IMR-90 (cell line): ENCODE results near the gene PSG5. TPM values are rescaled to one million over a fixed set of nuclear protein-coding genes. Genes with fewer than 3 reads are reported as not detected.

Source experiments
- ATAC-seq: fragments of 200-7000 bp; cut with Tn5 transposase; 2 replicates; pipeline ENCODE4 v1.9.1; 2020; ENCODE audit warnings: low read depth, mild to moderate bottlenecking, moderate library complexity
- BruUV-seq: library from RNA; stranded (reverse); fragments of 400-500 nt; replicated peaks from 2 replicates; lab custom pipeline; 2021; lab: Mats Ljungman, UMichigan
- CTCF ChIA-PET: fragments of 300-600 bp; formaldehyde crosslinking; extraction: SDS; loops from one replicate; lab custom pipeline; 2021; ENCODE audit warnings: antibody characterized with exemption; lab: Yijun Ruan, JAX
- POLR2A ChIA-PET: fragments of 300-600 bp; sonication (Branson Sonifier 250); formaldehyde crosslinking; loops from one replicate; lab custom pipeline; 2022; ENCODE audit warnings: antibody characterized with exemption; ENCODE audit not compliant: unreplicated experiment; lab: Charles Lee
- DNase-seq: peaks from one replicate; pipeline ENCODE4 v3.0.0; 2013
- H2AFZ ChIP-seq: replicated peaks from 2 replicates; pipeline ENCODE3; 2013; ENCODE audit warnings: low read length, mild to moderate bottlenecking; ENCODE audit not compliant: poor library complexity
- H2AK5ac ChIP-seq: 2 replicates; pipeline ENCODE4 v1.6.1; 2013; ENCODE audit warnings: low read depth, low read length, inconsistent platforms
- H2AK9ac ChIP-seq: replicated peaks from 2 replicates; pipeline ENCODE3; 2013; ENCODE audit warnings: mild to moderate bottlenecking, low read depth, low read length, moderate library complexity; ENCODE audit not compliant: poor library complexity
- H2BK120ac ChIP-seq: 2 replicates; pipeline ENCODE4 v1.6.1; 2013; ENCODE audit warnings: low read depth, low read length, inconsistent platforms
- H2BK15ac ChIP-seq: 3 replicates; pipeline ENCODE4 v1.6.1; 2013; ENCODE audit warnings: low read depth, low read length, inconsistent platforms
- H2BK20ac ChIP-seq: 2 replicates; pipeline ENCODE4 v1.6.1; 2013; ENCODE audit warnings: low read depth, mild to moderate bottlenecking, inconsistent platforms, low read length, moderate library complexity
- H2BK5ac ChIP-seq: 2 replicates; pipeline ENCODE4 v1.6.1; 2013; ENCODE audit warnings: mild to moderate bottlenecking, low read depth, low read length, inconsistent platforms; ENCODE audit not compliant: poor library complexity, severe bottlenecking
- H3K14ac ChIP-seq: replicated peaks from 2 replicates; pipeline ENCODE4 v1.6.1; 2013; ENCODE audit warnings: low read depth, low read length, inconsistent platforms
- H3K18ac ChIP-seq: 2 replicates; pipeline ENCODE4 v1.6.1; 2013; ENCODE audit warnings: low read depth, low read length, control low read depth
- H3K23ac ChIP-seq: 2 replicates; pipeline ENCODE4 v1.6.1; 2013; ENCODE audit warnings: low read depth, low read length, inconsistent platforms
- H3K27ac ChIP-seq: 2 replicates; pipeline ENCODE4 v1.5.1; 2013; ENCODE audit warnings: mild to moderate bottlenecking, control low read depth, low read length; ENCODE audit not compliant: insufficient read depth
- H3K27me3 ChIP-seq: 2 replicates; pipeline ENCODE4 v1.6.1; 2013; ENCODE audit warnings: low read length; ENCODE audit not compliant: control insufficient read depth, insufficient read depth
- H3K36me3 ChIP-seq: 2 replicates; pipeline ENCODE4 v1.6.1; 2013; ENCODE audit warnings: low read length, mixed read lengths; ENCODE audit not compliant: control insufficient read depth, insufficient read depth
- H3K4ac ChIP-seq: 2 replicates; pipeline ENCODE4 v1.6.1; 2013; ENCODE audit warnings: low read depth, low read length, inconsistent platforms
- H3K4me1 ChIP-seq: 2 replicates; pipeline ENCODE4 v1.6.1; 2013; ENCODE audit warnings: low read length, mixed read lengths; ENCODE audit not compliant: control insufficient read depth, insufficient read depth
- H3K4me2 ChIP-seq: 2 replicates; pipeline ENCODE4 v1.6.1; 2013; ENCODE audit warnings: low read depth, mild to moderate bottlenecking, control low read depth, low read length, moderate library complexity
- H3K4me3 ChIP-seq: 2 replicates; pipeline ENCODE4 v1.5.1; 2013; ENCODE audit warnings: low read depth, mild to moderate bottlenecking, control low read depth, low read length, moderate library complexity; ENCODE audit not compliant: insufficient read depth
- H3K56ac ChIP-seq: 2 replicates; pipeline ENCODE4 v1.6.1; 2013; ENCODE audit warnings: low read length, inconsistent platforms; ENCODE audit not compliant: insufficient read depth; ENCODE audit errors: extremely low read depth
- H3K79me1 ChIP-seq, 2 experiments: 2 replicates each; pipeline ENCODE4 v1.6.1; 2013; ENCODE audit warnings: low read length in 2 of 2, inconsistent platforms in 1 of 2, low read depth in 1 of 2
- H3K9ac ChIP-seq: 2 replicates; pipeline ENCODE4 v1.6.1; 2013; ENCODE audit warnings: low read depth, low read length, control low read depth
- H3K9me1 ChIP-seq: 2 replicates; pipeline ENCODE4 v1.6.1; 2013; ENCODE audit warnings: low read length, inconsistent platforms; ENCODE audit not compliant: insufficient read depth
- H3K9me3 ChIP-seq: 2 replicates; pipeline ENCODE4 v1.6.1; 2013; ENCODE audit warnings: low read length; ENCODE audit not compliant: control insufficient read depth, insufficient read depth
- H4K20me1 ChIP-seq: 2 replicates; pipeline ENCODE4 v1.6.1; 2013; ENCODE audit warnings: low read length, inconsistent platforms; ENCODE audit not compliant: insufficient read depth
- H4K5ac ChIP-seq: 2 replicates; pipeline ENCODE4 v1.6.1; 2013; ENCODE audit warnings: mild to moderate bottlenecking, low read depth, low read length, control low read depth
- H4K8ac ChIP-seq, 2 experiments: 2 replicates each; pipeline ENCODE4 v1.6.1; 2013; ENCODE audit warnings: low read depth in 2 of 2, low read length in 2 of 2, control low read depth in 1 of 2, inconsistent platforms in 1 of 2
- H4K91ac ChIP-seq: 2 replicates; pipeline ENCODE4 v1.6.1; 2013; ENCODE audit warnings: low read depth, low read length, inconsistent platforms; ENCODE audit not compliant: insufficient read depth
- BHLHE40 ChIP-seq: fragments of 150-350 bp; IDR thresholded peaks from 2 replicates; pipeline ENCODE4 v1.6.1; 2016; ENCODE audit warnings: mild to moderate bottlenecking, low read depth, low read length
- CEBPB ChIP-seq: IDR thresholded peaks from 2 replicates; pipeline ENCODE4 v1.6.1; 2012; ENCODE audit warnings: low read depth, low read length, improper control_type of control experiment
- CHD1 ChIP-seq: IDR thresholded peaks from 2 replicates; pipeline ENCODE4 v1.6.1; 2012; ENCODE audit warnings: low read depth, low read length, improper control_type of control experiment
- FOS ChIP-seq: fragments of 150-350 bp; IDR thresholded peaks from 2 replicates; pipeline ENCODE4 v1.6.1; 2016; ENCODE audit warnings: low read depth, low read length
- MAFK ChIP-seq: IDR thresholded peaks from 2 replicates; pipeline ENCODE4 v1.6.1; 2012; ENCODE audit warnings: low read depth, low read length, improper control_type of control experiment
- MAZ ChIP-seq: IDR thresholded peaks from 2 replicates; pipeline ENCODE4 v1.6.1; 2012; ENCODE audit warnings: low read depth, mild to moderate bottlenecking, low read length, improper control_type of control experiment, moderate library complexity, borderline replicate concordance
- MXI1 ChIP-seq: IDR thresholded peaks from 2 replicates; pipeline ENCODE4 v1.6.1; 2012; ENCODE audit warnings: low read depth, mild to moderate bottlenecking, low read length, moderate library complexity, borderline replicate concordance
- NFE2L2 ChIP-seq: fragments of 150-350 bp; IDR thresholded peaks from 2 replicates; pipeline ENCODE4 v1.6.1; 2016; ENCODE audit warnings: low read depth, mild to moderate bottlenecking, low read length
- POLR2A ChIP-seq: IDR thresholded peaks from 2 replicates; pipeline ENCODE4 v1.6.1; 2012; ENCODE audit warnings: mild to moderate bottlenecking, low read depth, low read length
- RAD21 ChIP-seq: IDR thresholded peaks from 2 replicates; pipeline ENCODE4 v1.6.1; 2012; ENCODE audit warnings: low read length, improper control_type of control experiment
- RCOR1 ChIP-seq: IDR thresholded peaks from 2 replicates; pipeline ENCODE4 v1.6.1; 2012; ENCODE audit warnings: mild to moderate bottlenecking, low read length, improper control_type of control experiment; ENCODE audit not compliant: insufficient replicate concordance
- RFX5 ChIP-seq: IDR thresholded peaks from 2 replicates; pipeline ENCODE4 v1.8.0; 2012; ENCODE audit warnings: low read depth, mild to moderate bottlenecking, low read length, moderate library complexity
- SMC3 ChIP-seq: fragments of 150-350 bp; IDR thresholded peaks from 2 replicates; pipeline ENCODE4 v1.6.1; 2016; ENCODE audit warnings: low read depth, mild to moderate bottlenecking, antibody characterized with exemption, low read length, moderate library complexity
- WGBS, 2 experiments: methylation state at CpG; one replicate each; pipeline versions ENCODE4 v1.1.5 to v1.1.7; 2013; ENCODE audit warnings: missing lambda C conversion rate in 2 of 2; ENCODE audit not compliant: insufficient read length in 1 of 2; ENCODE audit errors: extremely low coverage in 2 of 2; 5-methylcytosine and 5-hydroxymethylcytosine counted together
- dilution Hi-C: fragments of 300-500 bp; cut with HindIII; formaldehyde crosslinking; loops from one replicate; pipeline ENCODE4 v1.14.3; 2018; ENCODE audit warnings: low sequenced_read_pairs; ENCODE audit not compliant: unreplicated experiment
- in situ Hi-C: fragments of 300-500 bp; cut with MboI; formaldehyde crosslinking; loops from 3 replicates; pipeline ENCODE4 v1.14.3; 2019; ENCODE audit warnings: low sequenced_read_pairs, inconsistent platforms, mixed read lengths
- intact Hi-C: fragments of 100-400 bp; cut with micrococcal nuclease; formaldehyde crosslinking; loops from 2 replicates; pipeline ENCODE4 v1.10.0; 2022
- polyA plus RNA-seq, 3 experiments: library from polyadenylated mRNA; depleted of rRNA; stranded (reverse); fragments of >200 nt; gene quantifications; 2 replicates each; pipeline ENCODE4 v1.2.3, GENCODE V29; 2012; ENCODE audit warnings: low replicate concordance in 1 of 3
- total RNA-seq: library from RNA; depleted of rRNA; stranded (reverse); fragments of >200 nt; gene quantifications from 2 replicates; pipeline ENCODE4 v1.2.3, GENCODE V29; 2012
- TF ChIP-seq, protein P1 (sequence below): conservative IDR thresholded peaks from 2 replicates; pipeline ENCODE4 v1.5.1; 2012; ENCODE audit warnings: mild to moderate bottlenecking, low read depth, low read length, improper control_type of control experiment
- TF ChIP-seq, protein P2 (sequence below): fragments of 150-350 bp; IDR thresholded peaks from 2 replicates; pipeline ENCODE4 v1.6.1; 2017; ENCODE audit warnings: mild to moderate bottlenecking, antibody characterized with exemption, low read length, low read depth
- TF ChIP-seq, protein P3 (sequence below): fragments of 150-350 bp; IDR thresholded peaks from 2 replicates; pipeline ENCODE4 v1.6.1; 2016; ENCODE audit warnings: low read depth, mild to moderate bottlenecking, low read length, moderate library complexity, borderline replicate concordance

PSG5 gene
- total and polyA plus RNA-seq, 2 of the 4 experiments (the other 2 are of a cell fraction) = 50.7 to 75.9 TPM

DNA sequence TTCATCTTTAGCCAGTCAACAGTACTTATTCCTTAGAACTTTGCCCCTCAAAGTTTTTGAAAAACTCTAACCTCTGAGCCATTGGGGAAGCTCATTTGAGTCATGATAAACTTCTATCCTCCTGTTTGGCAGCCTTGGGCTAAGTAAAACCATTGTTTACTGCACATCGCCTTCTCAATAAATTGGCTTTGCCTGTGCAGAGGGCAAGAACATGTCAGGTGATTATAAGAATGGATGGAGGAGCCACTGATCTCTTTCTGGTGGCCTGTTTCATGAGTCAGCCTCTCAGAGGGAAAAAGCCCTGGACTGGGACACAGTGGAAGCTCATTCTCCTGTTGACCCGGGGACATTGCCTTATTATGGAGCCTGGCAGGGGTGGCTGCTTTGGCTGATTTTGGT is 38.5 kb upstream of the PSG5 start:
- H3K4me2 ChIP-seq = no peak overlapping the region
- H2AK9ac ChIP-seq = no peak overlapping the region
- no peak overlapping the region for H2BK15ac ChIP-seq
- WGBS, 2 experiments = no CpG with 5 or more reads among the region's 2 CpGs
- 0 out of 4 replicates have a peak overlapping the region, but pooled peaks of 1 of the 2 experiments have one; percentile 4 for H4K8ac ChIP-seq
- H3K14ac ChIP-seq = no peak overlapping the region
- peak overlapping the region; percentile 64 for H2BK120ac ChIP-seq
- no peak overlapping the region for H3K23ac ChIP-seq
- H3K9me1 ChIP-seq = no peaks in the 10 kb centered on the region
- H3K79me1 ChIP-seq = no peaks in the 10 kb centered on the region
- H3K4me1 ChIP-seq = 0 out of 2 replicates have a peak, but pooled peaks cover 2% of the 10 kb centered on the region
- no peak overlapping the region for H3K56ac ChIP-seq
- H2BK5ac ChIP-seq = peak overlapping the region; percentile 76
- ATAC-seq (no peak), DNase-seq (no peak)
- H3K9ac ChIP-seq = no peak overlapping the region
- H3K36me3 ChIP-seq = no peaks in the 10 kb centered on the region
- no TSS peak for BruUV-seq
- H3K4me3 ChIP-seq = no peak overlapping the region
- in situ Hi-C loops (no loop called here), dilution Hi-C loops (no loop called here), intact Hi-C loops (no loop called here)
- POLR2A ChIA-PET = no interaction called here
- TF ChIP-seq MAFK = no peak
- TF ChIP-seq NFE2L2 = no peak
- TF ChIP-seq, protein P1, sequence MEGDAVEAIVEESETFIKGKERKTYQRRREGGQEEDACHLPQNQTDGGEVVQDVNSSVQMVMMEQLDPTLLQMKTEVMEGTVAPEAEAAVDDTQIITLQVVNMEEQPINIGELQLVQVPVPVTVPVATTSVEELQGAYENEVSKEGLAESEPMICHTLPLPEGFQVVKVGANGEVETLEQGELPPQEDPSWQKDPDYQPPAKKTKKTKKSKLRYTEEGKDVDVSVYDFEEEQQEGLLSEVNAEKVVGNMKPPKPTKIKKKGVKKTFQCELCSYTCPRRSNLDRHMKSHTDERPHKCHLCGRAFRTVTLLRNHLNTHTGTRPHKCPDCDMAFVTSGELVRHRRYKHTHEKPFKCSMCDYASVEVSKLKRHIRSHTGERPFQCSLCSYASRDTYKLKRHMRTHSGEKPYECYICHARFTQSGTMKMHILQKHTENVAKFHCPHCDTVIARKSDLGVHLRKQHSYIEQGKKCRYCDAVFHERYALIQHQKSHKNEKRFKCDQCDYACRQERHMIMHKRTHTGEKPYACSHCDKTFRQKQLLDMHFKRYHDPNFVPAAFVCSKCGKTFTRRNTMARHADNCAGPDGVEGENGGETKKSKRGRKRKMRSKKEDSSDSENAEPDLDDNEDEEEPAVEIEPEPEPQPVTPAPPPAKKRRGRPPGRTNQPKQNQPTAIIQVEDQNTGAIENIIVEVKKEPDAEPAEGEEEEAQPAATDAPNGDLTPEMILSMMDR = no peak
- TF ChIP-seq CEBPB = no peak
- TF ChIP-seq, protein P2, sequence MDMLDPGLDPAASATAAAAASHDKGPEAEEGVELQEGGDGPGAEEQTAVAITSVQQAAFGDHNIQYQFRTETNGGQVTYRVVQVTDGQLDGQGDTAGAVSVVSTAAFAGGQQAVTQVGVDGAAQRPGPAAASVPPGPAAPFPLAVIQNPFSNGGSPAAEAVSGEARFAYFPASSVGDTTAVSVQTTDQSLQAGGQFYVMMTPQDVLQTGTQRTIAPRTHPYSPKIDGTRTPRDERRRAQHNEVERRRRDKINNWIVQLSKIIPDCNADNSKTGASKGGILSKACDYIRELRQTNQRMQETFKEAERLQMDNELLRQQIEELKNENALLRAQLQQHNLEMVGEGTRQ = no peak
- TF ChIP-seq MAZ = no peak
- no peak for TF ChIP-seq FOS
- TF ChIP-seq SMC3 = no peak
- TF ChIP-seq, protein P3, sequence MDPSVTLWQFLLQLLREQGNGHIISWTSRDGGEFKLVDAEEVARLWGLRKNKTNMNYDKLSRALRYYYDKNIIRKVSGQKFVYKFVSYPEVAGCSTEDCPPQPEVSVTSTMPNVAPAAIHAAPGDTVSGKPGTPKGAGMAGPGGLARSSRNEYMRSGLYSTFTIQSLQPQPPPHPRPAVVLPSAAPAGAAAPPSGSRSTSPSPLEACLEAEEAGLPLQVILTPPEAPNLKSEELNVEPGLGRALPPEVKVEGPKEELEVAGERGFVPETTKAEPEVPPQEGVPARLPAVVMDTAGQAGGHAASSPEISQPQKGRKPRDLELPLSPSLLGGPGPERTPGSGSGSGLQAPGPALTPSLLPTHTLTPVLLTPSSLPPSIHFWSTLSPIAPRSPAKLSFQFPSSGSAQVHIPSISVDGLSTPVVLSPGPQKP = no peak
- no peak for TF ChIP-seq BHLHE40
- no peak for TF ChIP-seq RFX5
- no peak for TF ChIP-seq RAD21
- TF ChIP-seq CHD1 = no peak
- TF ChIP-seq POLR2A = no peak
- TF ChIP-seq MXI1 = no peak
- no peak for TF ChIP-seq RCOR1
- no peaks in the 10 kb centered on the region for H3K27me3 ChIP-seq
- H4K20me1 ChIP-seq = no peaks in the 10 kb centered on the region
- H3K18ac ChIP-seq = peak overlapping the region; percentile 76; the same call in 1 of the 2 replicates
- H2BK20ac ChIP-seq = 0 out of 2 replicates have a peak overlapping the region, but pooled peaks have one; percentile 7
- H3K9me3 ChIP-seq = peaks cover 5% of the 10 kb centered on the region
- H3K4ac ChIP-seq = no peak overlapping the region
- H4K5ac ChIP-seq = no peak overlapping the region
- H2AFZ ChIP-seq = no peak overlapping the region
- CTCF ChIA-PET = no interaction called here
- H2AK5ac ChIP-seq = no peak overlapping the region
- no peak overlapping the region for H3K27ac ChIP-seq
- no peak overlapping the region for H4K91ac ChIP-seq
